ENCODE data around the gene MOCOS. TPM values are rescaled to one million over a fixed set of nuclear protein-coding genes. Genes with fewer than 3 reads are reported as not detected.

MOCOS gene, protein sequence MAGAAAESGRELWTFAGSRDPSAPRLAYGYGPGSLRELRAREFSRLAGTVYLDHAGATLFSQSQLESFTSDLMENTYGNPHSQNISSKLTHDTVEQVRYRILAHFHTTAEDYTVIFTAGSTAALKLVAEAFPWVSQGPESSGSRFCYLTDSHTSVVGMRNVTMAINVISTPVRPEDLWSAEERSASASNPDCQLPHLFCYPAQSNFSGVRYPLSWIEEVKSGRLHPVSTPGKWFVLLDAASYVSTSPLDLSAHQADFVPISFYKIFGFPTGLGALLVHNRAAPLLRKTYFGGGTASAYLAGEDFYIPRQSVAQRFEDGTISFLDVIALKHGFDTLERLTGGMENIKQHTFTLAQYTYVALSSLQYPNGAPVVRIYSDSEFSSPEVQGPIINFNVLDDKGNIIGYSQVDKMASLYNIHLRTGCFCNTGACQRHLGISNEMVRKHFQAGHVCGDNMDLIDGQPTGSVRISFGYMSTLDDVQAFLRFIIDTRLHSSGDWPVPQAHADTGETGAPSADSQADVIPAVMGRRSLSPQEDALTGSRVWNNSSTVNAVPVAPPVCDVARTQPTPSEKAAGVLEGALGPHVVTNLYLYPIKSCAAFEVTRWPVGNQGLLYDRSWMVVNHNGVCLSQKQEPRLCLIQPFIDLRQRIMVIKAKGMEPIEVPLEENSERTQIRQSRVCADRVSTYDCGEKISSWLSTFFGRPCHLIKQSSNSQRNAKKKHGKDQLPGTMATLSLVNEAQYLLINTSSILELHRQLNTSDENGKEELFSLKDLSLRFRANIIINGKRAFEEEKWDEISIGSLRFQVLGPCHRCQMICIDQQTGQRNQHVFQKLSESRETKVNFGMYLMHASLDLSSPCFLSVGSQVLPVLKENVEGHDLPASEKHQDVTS
- under 1 TPM; 0.17 to 0.36 TPM for total RNA-seq

DNA sequence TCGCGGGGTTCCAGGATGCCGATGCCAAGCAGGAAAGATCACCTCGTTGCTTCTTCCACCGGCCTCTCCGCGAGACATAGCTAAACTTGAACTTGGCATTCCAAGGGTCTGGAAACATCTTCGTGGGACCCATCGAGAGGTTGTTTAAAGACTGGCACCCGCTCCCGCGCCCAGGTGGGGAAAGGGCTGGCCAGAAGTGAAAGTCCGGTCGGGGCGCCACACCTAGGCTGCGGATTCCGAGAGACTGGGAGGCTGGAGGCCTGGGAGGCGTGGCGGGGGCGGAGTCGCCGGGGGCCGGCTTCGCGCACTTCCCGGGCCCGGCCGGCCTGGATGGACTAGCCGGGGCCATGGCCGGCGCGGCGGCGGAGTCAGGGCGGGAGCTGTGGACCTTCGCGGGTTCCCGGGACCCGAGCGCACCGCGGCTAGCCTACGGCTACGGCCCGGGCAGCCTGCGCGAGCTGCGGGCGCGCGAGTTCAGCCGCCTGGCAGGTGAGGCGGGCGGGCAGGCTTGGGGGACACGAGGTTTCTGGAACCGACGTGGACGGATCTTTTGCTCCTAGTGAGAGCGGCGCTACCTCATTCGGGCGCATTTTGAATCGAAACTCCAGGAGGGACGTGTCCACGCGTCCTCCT lies at the start of gene MOCOS:
Gene MOCOS (plus strand): TSS at position 305 of the 633 bp plus-strand sequence. CDS start 43 bp downstream, at position 348.
- no peak within 1 kb of the TSS for H3K27ac Mint-ChIP-seq
- intact Hi-C loops (cut with micrococcal nuclease), result no loop called here

DNA sequence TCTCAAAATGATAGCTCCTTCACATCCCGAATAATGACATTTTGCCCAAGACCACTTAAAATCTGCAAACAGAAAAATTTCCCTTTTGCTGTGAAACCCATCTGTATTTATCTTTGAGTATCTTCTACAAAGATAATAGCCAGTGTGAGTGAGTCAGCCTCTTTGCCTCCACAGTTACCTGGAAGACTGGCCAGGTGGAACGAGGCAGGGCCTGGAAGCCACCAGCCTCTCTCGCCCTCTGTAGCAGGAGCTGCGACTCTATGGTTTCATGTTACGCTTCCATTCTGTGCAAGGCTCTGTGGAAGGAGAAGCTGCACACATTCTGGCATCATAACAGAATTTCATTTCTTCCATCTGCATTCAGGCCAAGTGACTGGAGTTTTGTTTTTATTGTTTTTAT lies 48.1 kb upstream of the MOCOS start:
- H3K27me3 Mint-ChIP-seq, result no peaks in the 10 kb centered on the region
- H3K27ac Mint-ChIP-seq, result no peak overlapping the region
- H3K9me3 Mint-ChIP-seq, result no peaks in the 10 kb centered on the region
- no peak for DNase-seq
- H3K4me1 Mint-ChIP-seq (ENCODE audit: low read depth), result peaks cover 15% of the 10 kb centered on the region
- CTCF ChIA-PET, result interaction anchor here (0.7 kb wide), 2 partner anchors 121 to 1188 kb away, joined by 3 read pairs; no protein-coding TSS in a partner anchor
- H3K36me3 Mint-ChIP-seq, result peaks cover 41% of the 10 kb centered on the region
- no peak overlapping the region for H3K4me3 Mint-ChIP-seq
- POLR2A ChIA-PET, result no interaction called here
- intact Hi-C loops (cut with micrococcal nuclease), result no loop called here

More for the DNA sequence above, at the start of gene MOCOS:
- ChIA-PET POLR2A (interaction anchor here (1.0 kb wide), 1 partner anchor 26 kb away, joined by 3 read pairs; no protein-coding TSS in a partner anchor), CTCF (interaction anchor here (0.6 kb wide), 1 partner anchor 59 kb away, joined by 3 read pairs; no protein-coding TSS in a partner anchor)
- Mint-ChIP-seq H3K9me3 (no peaks in the 10 kb centered on the region), H3K4me1 (ENCODE audit: low read depth) (no peaks in the 10 kb centered on the region), H3K4me3 (peak within 1 kb of the TSS; percentile 69), H3K36me3 (no peaks in the 10 kb centered on the region), H3K27me3 (peaks cover 15% of the 10 kb centered on the region)
- peak; percentile 53 for DNase-seq

DNA sequence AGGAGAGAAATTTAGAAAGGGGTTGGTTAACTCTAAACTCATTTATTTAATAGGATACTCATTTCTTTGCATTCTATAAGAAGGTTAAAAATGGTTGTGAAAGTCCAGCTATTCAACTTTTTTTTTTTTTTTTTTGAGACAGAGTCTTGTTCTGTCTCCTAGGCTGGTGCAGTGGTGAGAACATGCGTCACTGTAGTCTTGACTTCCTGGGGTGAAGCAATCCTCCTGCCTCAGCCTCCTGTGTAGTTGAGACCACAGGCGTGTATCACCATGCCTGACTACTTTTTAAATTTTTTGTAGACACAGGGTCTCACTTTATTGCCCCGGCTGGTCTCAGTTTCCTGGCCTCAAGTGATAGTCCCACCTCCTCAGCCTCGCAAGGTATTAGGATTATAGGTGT lies 45.7 kb upstream of the MOCOS start:
- no peak for DNase-seq
- no peaks in the 10 kb centered on the region for H3K9me3 Mint-ChIP-seq
- H3K27me3 Mint-ChIP-seq, result no peaks in the 10 kb centered on the region
- H3K4me1 Mint-ChIP-seq (ENCODE audit: low read depth), result peaks cover 6% of the 10 kb centered on the region
- H3K36me3 Mint-ChIP-seq, result peaks cover 51% of the 10 kb centered on the region
- no peak overlapping the region for H3K4me3 Mint-ChIP-seq
- no peak overlapping the region for H3K27ac Mint-ChIP-seq
- intact Hi-C loops (cut with micrococcal nuclease), result no loop called here
- ChIA-PET CTCF (interaction anchor here (1.4 kb wide), 1 partner anchor 143 kb away, joined by 3 read pairs; no protein-coding TSS in a partner anchor), POLR2A (no interaction called here)

DNA sequence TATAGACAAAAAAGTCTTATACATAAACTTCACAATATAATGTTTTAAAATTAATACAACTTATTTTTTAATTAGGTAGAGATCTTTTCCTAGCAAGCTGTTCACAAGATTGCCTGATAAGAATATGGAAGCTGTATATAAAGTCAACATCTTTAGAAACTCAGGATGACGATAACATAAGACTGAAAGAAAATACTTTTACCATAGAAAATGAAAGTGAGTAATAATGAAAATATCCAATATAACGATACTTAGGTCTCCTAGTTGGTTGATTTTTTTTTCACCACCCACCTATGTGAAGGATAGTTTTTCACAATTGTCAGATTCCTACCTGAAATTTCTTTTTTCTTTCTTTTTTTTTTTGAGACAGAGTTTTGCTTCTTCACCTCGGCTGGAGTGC lies 44.5 kb upstream of the MOCOS start:
- no peaks in the 10 kb centered on the region for H3K9me3 Mint-ChIP-seq
- CTCF ChIA-PET, result no interaction called here
- POLR2A ChIA-PET, result interaction anchor here (1.0 kb wide), 1 partner anchor 14 kb away, joined by 3 read pairs; the partner anchor contains the start of gene SLC39A6

DNA sequence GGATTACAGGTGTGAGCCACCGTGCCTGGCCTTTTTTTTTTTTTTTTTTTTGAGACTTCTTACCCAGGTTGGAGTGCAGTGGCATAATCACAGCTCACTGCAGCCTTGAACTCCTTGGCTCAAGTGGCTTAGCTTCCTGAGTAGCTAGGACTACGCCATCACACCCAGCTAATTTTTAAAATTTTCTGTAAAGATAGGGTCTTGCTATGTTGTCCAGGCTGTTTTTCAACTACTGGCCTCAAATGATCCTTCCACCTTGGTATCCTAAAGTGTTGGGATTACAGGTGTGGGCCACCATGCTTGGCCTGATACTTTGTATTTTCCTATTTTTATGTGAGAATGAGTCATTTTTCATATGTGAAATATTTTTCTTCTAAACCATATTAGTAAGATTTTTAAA lies 43.9 kb upstream of the MOCOS start:
- intact Hi-C loops (cut with micrococcal nuclease), result loop anchor here (2.0 kb wide), 1 partner anchor 17 kb away; no protein-coding TSS in a partner anchor
- POLR2A ChIA-PET, result interaction anchor here (1.0 kb wide), 1 partner anchor 14 kb away, joined by 3 read pairs; the partner anchor contains the start of gene SLC39A6
- H3K4me3 Mint-ChIP-seq, result no peak overlapping the region
- peaks cover 5% of the 10 kb centered on the region for H3K4me1 Mint-ChIP-seq (ENCODE audit: low read depth)
- DNase-seq, result no peak
- H3K9me3 Mint-ChIP-seq, result no peaks in the 10 kb centered on the region
- H3K36me3 Mint-ChIP-seq, result peaks cover 46% of the 10 kb centered on the region
- H3K27me3 Mint-ChIP-seq, result no peaks in the 10 kb centered on the region
- no peak overlapping the region for H3K27ac Mint-ChIP-seq
- CTCF ChIA-PET, result no interaction called here

More for the DNA sequence above, 44.5 kb upstream of the MOCOS start:
- DNase-seq, result no peak
- peaks cover 5% of the 10 kb centered on the region for H3K4me1 Mint-ChIP-seq (ENCODE audit: low read depth)
- no peak overlapping the region for H3K4me3 Mint-ChIP-seq
- no peak overlapping the region for H3K27ac Mint-ChIP-seq
- intact Hi-C loops (cut with micrococcal nuclease), result loop anchor here (1.0 to 2.0 kb wide), 2 partner anchors 13 to 18 kb away; partner anchors contain the start of genes ELP2 and SLC39A6
- H3K27me3 Mint-ChIP-seq, result no peaks in the 10 kb centered on the region
- H3K36me3 Mint-ChIP-seq, result peaks cover 48% of the 10 kb centered on the region

DNA sequence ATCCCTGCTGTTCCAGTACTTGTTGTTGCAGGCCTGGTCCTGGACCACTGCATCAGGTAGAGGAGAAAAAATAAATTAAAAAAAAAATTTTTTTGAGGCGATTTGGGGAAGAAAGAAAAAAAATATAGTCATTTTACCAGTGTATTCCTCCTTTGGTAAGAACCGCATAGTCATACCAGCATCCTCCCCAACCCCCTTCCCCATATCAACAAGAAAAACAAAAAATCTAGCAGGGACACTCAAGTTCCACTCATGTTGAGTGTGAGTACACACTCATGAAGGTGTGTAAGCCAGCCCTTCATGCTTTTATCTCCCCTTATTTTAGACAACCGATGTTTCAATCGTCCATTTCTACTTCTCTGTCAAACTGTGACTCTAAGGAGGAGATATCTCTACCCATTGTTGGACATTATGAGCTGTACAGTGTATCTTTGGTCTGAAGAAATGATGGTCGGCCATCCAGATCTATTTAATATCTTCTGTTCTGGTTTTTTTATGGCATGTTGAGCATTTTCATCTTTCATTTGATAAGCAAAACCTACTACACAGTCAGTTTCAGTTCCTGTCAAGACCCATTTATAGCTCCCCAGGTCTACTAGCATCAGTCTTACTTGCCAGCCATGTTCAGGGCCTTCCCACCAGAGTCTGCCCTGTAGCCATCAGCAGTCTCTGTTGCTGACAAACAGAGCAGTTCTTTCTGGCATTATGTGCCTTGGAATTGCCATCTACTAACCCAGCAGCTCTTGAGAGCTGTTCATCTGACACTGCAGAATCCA lies 37.6 kb upstream of the MOCOS start:
- H3K36me3 Mint-ChIP-seq, result peaks cover 50% of the 10 kb centered on the region
- DNase-seq, result no peak
- POLR2A ChIA-PET, result no interaction called here
- H3K4me1 Mint-ChIP-seq (ENCODE audit: low read depth), result no peaks in the 10 kb centered on the region
- CTCF ChIA-PET, result interaction anchor here (0.8 kb wide), 1 partner anchor 132 kb away, joined by 3 read pairs; no protein-coding TSS in a partner anchor
- no peak overlapping the region for H3K27ac Mint-ChIP-seq
- H3K4me3 Mint-ChIP-seq, result no peak overlapping the region
- intact Hi-C loops (cut with micrococcal nuclease), result no loop called here
- no peaks in the 10 kb centered on the region for H3K9me3 Mint-ChIP-seq
- no peaks in the 10 kb centered on the region for H3K27me3 Mint-ChIP-seq

DNA sequence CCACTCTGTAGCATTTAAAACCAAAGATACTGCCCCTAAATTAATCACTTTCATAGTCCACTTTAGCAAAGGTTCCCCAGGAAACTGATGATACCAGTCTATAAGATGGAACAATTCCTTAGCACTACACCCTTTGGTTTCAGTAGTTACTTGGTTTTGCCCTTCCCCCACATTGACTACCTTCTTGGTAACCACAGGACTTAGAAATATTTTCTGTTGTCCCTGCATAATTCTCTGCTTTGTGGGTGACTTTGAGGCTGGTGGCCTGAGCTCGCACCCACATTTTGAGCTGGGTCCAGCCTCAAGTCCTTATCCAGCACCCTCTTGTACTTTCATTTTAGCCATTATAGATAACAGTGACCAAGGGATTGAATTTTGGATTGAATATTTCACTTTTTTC lies 34.5 kb upstream of the MOCOS start:
- CTCF ChIA-PET, result no interaction called here
- peaks cover 50% of the 10 kb centered on the region for H3K36me3 Mint-ChIP-seq
- no peak overlapping the region for H3K4me3 Mint-ChIP-seq
- no peak for DNase-seq
- intact Hi-C loops (cut with micrococcal nuclease), result no loop called here
- no peak overlapping the region for H3K27ac Mint-ChIP-seq
- peaks cover 7% of the 10 kb centered on the region for H3K4me1 Mint-ChIP-seq (ENCODE audit: low read depth)
- POLR2A ChIA-PET, result no interaction called here
- H3K27me3 Mint-ChIP-seq, result no peaks in the 10 kb centered on the region
- no peaks in the 10 kb centered on the region for H3K9me3 Mint-ChIP-seq

DNA sequence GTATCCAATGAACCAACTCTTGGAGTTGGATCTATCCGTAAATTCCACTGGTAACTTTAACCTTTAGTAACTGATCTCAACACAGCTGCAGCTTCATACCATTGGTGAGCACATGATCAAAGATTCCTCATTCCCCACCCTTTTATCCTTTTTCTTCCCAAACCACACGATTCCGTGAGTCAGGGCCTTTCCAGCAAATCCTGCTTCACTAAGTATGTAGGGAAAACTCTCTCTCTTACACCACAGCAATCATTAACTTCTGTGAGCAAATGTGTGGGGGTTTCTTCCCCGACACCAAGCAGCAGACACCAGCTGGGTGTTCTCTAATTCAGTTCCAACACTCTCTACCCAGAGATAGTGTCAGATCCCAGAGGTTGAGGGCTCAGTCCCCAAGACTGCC lies 34.1 kb upstream of the MOCOS start:
- H3K27ac Mint-ChIP-seq, result no peak overlapping the region
- H3K4me3 Mint-ChIP-seq, result no peak overlapping the region
- CTCF ChIA-PET, result no interaction called here

DNA sequence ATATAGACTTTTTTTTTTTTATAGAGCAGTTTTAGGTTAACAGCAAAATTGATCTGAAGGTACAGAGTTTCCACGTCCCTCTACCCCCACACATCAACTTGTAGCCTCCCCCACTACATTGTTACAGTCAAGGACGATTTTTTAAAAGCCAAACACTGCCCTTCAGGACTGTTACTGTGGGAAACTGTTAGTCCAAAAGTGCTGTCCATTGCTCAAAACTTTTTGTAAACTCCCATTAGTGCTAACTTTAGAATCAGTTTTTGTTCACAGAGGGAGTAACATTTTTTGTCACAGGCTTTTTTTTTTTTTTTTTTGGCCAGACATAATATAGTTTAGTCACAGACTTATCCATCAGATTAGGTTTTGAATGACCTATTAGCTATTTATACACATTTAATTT lies 33.5 kb upstream of the MOCOS start:
- Mint-ChIP-seq H3K27me3 (no peaks in the 10 kb centered on the region), H3K4me1 (ENCODE audit: low read depth) (peaks cover 13% of the 10 kb centered on the region), H3K36me3 (peaks cover 50% of the 10 kb centered on the region), H3K9me3 (no peaks in the 10 kb centered on the region), H3K27ac (no peak overlapping the region), H3K4me3 (no peak overlapping the region)
- intact Hi-C loops (cut with micrococcal nuclease), result no loop called here
- no peak for DNase-seq
- POLR2A ChIA-PET, result no interaction called here
- CTCF ChIA-PET, result no interaction called here

More for the DNA sequence above, 34.1 kb upstream of the MOCOS start:
- intact Hi-C loops (cut with micrococcal nuclease), result no loop called here
- Mint-ChIP-seq H3K36me3 (peaks cover 50% of the 10 kb centered on the region), H3K4me1 (ENCODE audit: low read depth) (peaks cover 10% of the 10 kb centered on the region), H3K27me3 (no peaks in the 10 kb centered on the region), H3K9me3 (no peaks in the 10 kb centered on the region)
- POLR2A ChIA-PET, result no interaction called here
- DNase-seq, result no peak

DNA sequence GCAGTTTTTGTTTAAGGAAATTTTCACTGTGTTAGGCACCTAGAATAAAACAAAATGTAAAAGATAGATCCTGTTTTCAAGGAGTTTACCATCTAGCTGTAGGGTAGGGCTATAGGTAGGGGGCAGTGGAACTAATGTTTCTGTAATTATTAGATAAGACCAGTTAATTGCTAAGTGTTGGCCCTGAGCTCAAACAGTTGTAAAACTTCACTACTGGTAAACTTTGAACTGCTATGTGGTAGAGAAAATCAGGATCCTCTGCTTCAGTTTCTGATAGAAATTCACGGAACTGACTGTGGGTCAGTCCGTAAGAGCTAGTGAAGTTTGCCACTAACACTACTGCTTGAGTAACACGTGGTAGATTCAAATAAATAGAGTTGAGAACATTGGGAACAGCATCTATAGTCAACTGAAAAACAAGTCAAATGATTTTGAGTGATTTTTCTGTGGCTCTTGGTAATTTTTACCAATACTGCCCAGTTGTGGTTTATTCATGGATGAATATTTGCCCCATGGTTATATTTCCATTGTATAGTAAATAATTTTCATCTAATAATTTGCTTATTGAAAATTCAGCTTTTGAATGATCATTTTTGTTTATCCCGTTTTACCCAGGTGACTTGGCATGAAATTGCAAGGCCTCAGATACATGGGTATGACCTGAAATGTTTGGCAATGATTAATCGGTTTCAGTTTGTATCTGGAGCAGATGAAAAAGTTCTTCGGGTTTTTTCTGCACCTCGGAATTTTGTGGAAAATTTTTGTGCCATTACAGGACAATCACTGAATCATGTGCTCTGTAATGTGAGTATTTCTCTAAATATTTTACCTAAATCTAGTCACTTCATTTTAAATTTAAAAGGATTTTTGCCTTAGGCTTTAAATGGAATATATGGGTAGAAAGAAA lies 31.2 kb upstream of the MOCOS start:
- CTCF ChIA-PET, result no interaction called here
- Mint-ChIP-seq H3K9me3 (no peaks in the 10 kb centered on the region), H3K27ac (no peak overlapping the region)

More for the DNA sequence above, 31.2 kb upstream of the MOCOS start:
- H3K36me3 Mint-ChIP-seq, result peaks cover 53% of the 10 kb centered on the region
- no peak for DNase-seq
- H3K4me3 Mint-ChIP-seq, result no peak overlapping the region
- H3K4me1 Mint-ChIP-seq (ENCODE audit: low read depth), result peaks cover 25% of the 10 kb centered on the region
- H3K27me3 Mint-ChIP-seq, result no peaks in the 10 kb centered on the region
- intact Hi-C loops (cut with micrococcal nuclease), result no loop called here
- POLR2A ChIA-PET, result interaction anchor here (0.6 kb wide), 1 partner anchor 133 kb away, joined by 3 read pairs; no protein-coding TSS in a partner anchor

Measured in activated CD4-positive, alpha-beta memory T cell treated with anti-CD3 and anti-CD28 coated beads for 36 hours (primary cell).